Neural progenitor cell (in vitro differentiated cells): ENCODE data around the gene MRPS21. TPM values are rescaled to one million over a fixed set of nuclear protein-coding genes. Genes with fewer than 3 reads are reported as not detected.

ENCODE experiments used
- DNase-seq: peaks from one replicate; pipeline ENCODE4 v3.0.0-alpha.2; 2016; ENCODE audit warnings: low spot score
- H2AFZ ChIP-seq: fragments of 200-600 bp; sonication (generic); replicated peaks from 2 replicates; pipeline ENCODE4 v1.6.1; 2016; ENCODE audit warnings: antibody characterized with exemption
- H3F3A ChIP-seq: fragments of 200-600 bp; sonication (generic); 2 replicates; pipeline ENCODE4 v1.6.1; 2016; ENCODE audit warnings: antibody characterized with exemption, low read depth
- H3K27ac ChIP-seq: fragments of 200-600 bp; sonication (generic); 2 replicates; pipeline ENCODE4 v1.5.1; 2016; ENCODE audit warnings: mild to moderate bottlenecking
- H3K27me3 ChIP-seq: fragments of 200-600 bp; sonication (generic); 2 replicates; pipeline ENCODE4 v1.6.1; 2016; ENCODE audit warnings: mild to moderate bottlenecking, moderate library complexity
- H3K36me3 ChIP-seq: fragments of 200-600 bp; sonication (generic); 2 replicates; pipeline ENCODE4 v1.5.1; 2016
- H3K4me1 ChIP-seq: fragments of 200-600 bp; sonication (generic); 2 replicates; pipeline ENCODE4 v1.6.1; 2016; ENCODE audit warnings: mixed run types
- H3K4me2 ChIP-seq: fragments of 200-600 bp; sonication (generic); 2 replicates; pipeline ENCODE4 v1.6.1; 2016
- H3K4me3 ChIP-seq: fragments of 200-600 bp; sonication (generic); 2 replicates; pipeline ENCODE4 v1.5.1; 2016
- H3K79me2 ChIP-seq: fragments of 200-600 bp; sonication (generic); 2 replicates; pipeline ENCODE4 v1.6.1; 2016; ENCODE audit warnings: low read depth
- H3K9ac ChIP-seq: fragments of 200-600 bp; sonication (generic); 2 replicates; pipeline ENCODE4 v1.6.1; 2016
- H3K9me3 ChIP-seq: fragments of 200-600 bp; sonication (generic); 2 replicates; pipeline ENCODE4 v1.5.1; 2016; ENCODE audit warnings: low read depth
- H4K20me1 ChIP-seq: fragments of 200-600 bp; sonication (generic); 2 replicates; pipeline ENCODE4 v1.6.1; 2016; ENCODE audit warnings: low read depth
- H3K27ac Mint-ChIP-seq: 3 replicates; pipeline ENCODE4 v1.8.0; 2021; ENCODE audit warnings: mixed read lengths
- H3K27me3 Mint-ChIP-seq: 2 replicates; pipeline ENCODE4 v1.8.0; 2022; ENCODE audit warnings: low read depth, mild to moderate bottlenecking, inconsistent platforms, moderate library complexity, mixed read lengths; ENCODE audit not compliant: insufficient read depth
- H3K36me3 Mint-ChIP-seq: 3 replicates; pipeline ENCODE4 v1.8.0; 2021; ENCODE audit warnings: mixed read lengths
- H3K4me1 Mint-ChIP-seq: 3 replicates; pipeline ENCODE4 v1.8.0; 2021; ENCODE audit warnings: mixed read lengths
- H3K4me3 Mint-ChIP-seq: 3 replicates; pipeline ENCODE4 v1.8.0; 2021; ENCODE audit warnings: mild to moderate bottlenecking, moderate library complexity, mixed read lengths
- H3K9me3 Mint-ChIP-seq: 3 replicates; pipeline ENCODE4 v1.8.0; 2020; ENCODE audit warnings: mixed read lengths
- EZH2 ChIP-seq: fragments of 200-600 bp; sonication (generic); IDR thresholded peaks from 2 replicates; pipeline ENCODE4 v1.6.1; 2017; ENCODE audit warnings: antibody characterized with exemption, mild to moderate bottlenecking, moderate library complexity
- EZH2phosphoT487 ChIP-seq: fragments of 200-600 bp; sonication (generic); IDR thresholded peaks from 2 replicates; pipeline ENCODE4 v1.6.1; 2017; ENCODE audit warnings: antibody characterized with exemption
- total RNA-seq: library from RNA; depleted of rRNA; stranded (reverse); fragments of >200 nt; gene quantifications from 2 replicates; pipeline ENCODE4 v1.2.3, GENCODE V29; 2015; ENCODE audit warnings: low replicate concordance
- TF ChIP-seq, protein P1 (sequence below): fragments of 200-600 bp; sonication (generic); IDR thresholded peaks from 2 replicates; pipeline ENCODE4 v1.5.1; 2017; ENCODE audit warnings: antibody characterized with exemption, mild to moderate bottlenecking

Gene MRPS21
- total RNA-seq, 1 donor from 2014 or later: 75.1 TPM

DNA sequence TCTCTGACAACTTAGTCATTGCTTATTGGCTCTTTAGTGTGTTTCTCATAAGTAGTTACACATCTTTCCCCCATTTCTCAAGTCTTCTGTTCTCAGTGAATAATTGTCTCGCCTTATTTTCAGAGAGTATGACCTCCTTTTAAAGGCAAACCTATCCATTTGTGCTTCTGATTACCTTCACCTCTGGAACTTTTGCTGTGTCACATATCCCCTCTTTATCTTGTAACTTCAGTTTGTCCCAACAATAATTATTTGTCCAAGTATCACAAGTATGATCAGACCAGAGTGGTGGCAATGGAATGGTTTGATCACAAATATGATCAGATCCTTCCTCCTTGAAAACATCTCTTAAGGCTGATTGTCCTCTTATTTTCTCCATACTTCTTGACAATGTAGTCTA, 5.3 kb upstream of the MRPS21 start:
- no peaks in the 10 kb centered on the region for H3K36me3 ChIP-seq
- no peaks in the 10 kb centered on the region for H3K9me3 Mint-ChIP-seq
- TF ChIP-seq EZH2phosphoT487 (no peak), EZH2 (no peak)
- TF ChIP-seq, protein P1, sequence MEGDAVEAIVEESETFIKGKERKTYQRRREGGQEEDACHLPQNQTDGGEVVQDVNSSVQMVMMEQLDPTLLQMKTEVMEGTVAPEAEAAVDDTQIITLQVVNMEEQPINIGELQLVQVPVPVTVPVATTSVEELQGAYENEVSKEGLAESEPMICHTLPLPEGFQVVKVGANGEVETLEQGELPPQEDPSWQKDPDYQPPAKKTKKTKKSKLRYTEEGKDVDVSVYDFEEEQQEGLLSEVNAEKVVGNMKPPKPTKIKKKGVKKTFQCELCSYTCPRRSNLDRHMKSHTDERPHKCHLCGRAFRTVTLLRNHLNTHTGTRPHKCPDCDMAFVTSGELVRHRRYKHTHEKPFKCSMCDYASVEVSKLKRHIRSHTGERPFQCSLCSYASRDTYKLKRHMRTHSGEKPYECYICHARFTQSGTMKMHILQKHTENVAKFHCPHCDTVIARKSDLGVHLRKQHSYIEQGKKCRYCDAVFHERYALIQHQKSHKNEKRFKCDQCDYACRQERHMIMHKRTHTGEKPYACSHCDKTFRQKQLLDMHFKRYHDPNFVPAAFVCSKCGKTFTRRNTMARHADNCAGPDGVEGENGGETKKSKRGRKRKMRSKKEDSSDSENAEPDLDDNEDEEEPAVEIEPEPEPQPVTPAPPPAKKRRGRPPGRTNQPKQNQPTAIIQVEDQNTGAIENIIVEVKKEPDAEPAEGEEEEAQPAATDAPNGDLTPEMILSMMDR: no peak
- H3K9me3 ChIP-seq: no peaks in the 10 kb centered on the region
- no peak overlapping the region for H3K4me3 ChIP-seq
- peaks cover 14% of the 10 kb centered on the region for H3F3A ChIP-seq
- H3K4me2 ChIP-seq: no peak overlapping the region
- no peak overlapping the region for H3K27ac Mint-ChIP-seq
- no peak overlapping the region for H3K9ac ChIP-seq
- peaks cover 3% of the 10 kb centered on the region for H3K79me2 ChIP-seq
- no peak for DNase-seq
- H2AFZ ChIP-seq: no peak overlapping the region
- peaks cover 7% of the 10 kb centered on the region for H3K27me3 Mint-ChIP-seq
- H3K27me3 ChIP-seq: peaks cover 4% of the 10 kb centered on the region
- H3K4me3 Mint-ChIP-seq: no peak overlapping the region
- H4K20me1 ChIP-seq: no peaks in the 10 kb centered on the region
- peaks cover 2% of the 10 kb centered on the region for H3K4me1 ChIP-seq
- H3K36me3 Mint-ChIP-seq: peaks cover 15% of the 10 kb centered on the region
- no peak overlapping the region for H3K27ac ChIP-seq
- H3K4me1 Mint-ChIP-seq: peaks cover 15% of the 10 kb centered on the region

GRCh38 chr1:150288822-150289221, 4.8 kb upstream of the MRPS21 start:
- Histone ChIP-seq H3K4me2 (no peak overlapping the region), H3K27ac (no peak overlapping the region), H4K20me1 (no peaks in the 10 kb centered on the region), H3F3A (peaks cover 16% of the 10 kb centered on the region), H3K36me3 (no peaks in the 10 kb centered on the region), H3K4me1 (no peaks in the 10 kb centered on the region), H2AFZ (no peak overlapping the region), H3K4me3 (no peak overlapping the region), H3K9me3 (no peaks in the 10 kb centered on the region), H3K9ac (no peak overlapping the region), H3K79me2 (peaks cover 2% of the 10 kb centered on the region), H3K27me3 (peaks cover under 1% of the 10 kb centered on the region)
- peaks cover 14% of the 10 kb centered on the region for H3K4me1 Mint-ChIP-seq
- H3K27ac Mint-ChIP-seq: no peak overlapping the region
- no peaks in the 10 kb centered on the region for H3K9me3 Mint-ChIP-seq
- DNase-seq: no peak
- no peak overlapping the region for H3K4me3 Mint-ChIP-seq
- peaks cover 7% of the 10 kb centered on the region for H3K27me3 Mint-ChIP-seq
- TF ChIP-seq, protein P1: no peak
- TF ChIP-seq EZH2phosphoT487: no peak
- no peak for TF ChIP-seq EZH2
- H3K36me3 Mint-ChIP-seq: peaks cover 13% of the 10 kb centered on the region

- Histone ChIP-seq H3K9me3 (no peaks in the 10 kb centered on the region), H4K20me1 (peaks cover 2% of the 10 kb centered on the region), H3K4me3 (no peak overlapping the region), H3K4me2 (peak overlapping the region; percentile 98), H3K27me3 (no peaks in the 10 kb centered on the region), H3K9ac (no peak overlapping the region), H3K79me2 (peaks cover 59% of the 10 kb centered on the region), H3F3A (peaks cover 19% of the 10 kb centered on the region), H3K36me3 (no peaks in the 10 kb centered on the region), H2AFZ (no peak overlapping the region), H3K27ac (no peak overlapping the region), H3K4me1 (no peaks in the 10 kb centered on the region)
- no peak for DNase-seq
- H3K4me3 Mint-ChIP-seq: peak overlapping the region; percentile 35
- peaks cover 23% of the 10 kb centered on the region for H3K36me3 Mint-ChIP-seq
- TF ChIP-seq EZH2phosphoT487 (no peak), EZH2 (no peak)
- TF ChIP-seq, protein P1: no peak
- peaks cover 23% of the 10 kb centered on the region for H3K4me1 Mint-ChIP-seq
- no peaks in the 10 kb centered on the region for H3K9me3 Mint-ChIP-seq
- H3K27me3 Mint-ChIP-seq: no peaks in the 10 kb centered on the region
- H3K27ac Mint-ChIP-seq: no peak overlapping the region
Observed at GRCh38 chr1:150295476-150295875, 1.8 kb downstream of the MRPS21 start.
